Measurements from ENCODE around the gene M1AP.

Gene M1AP

DNA sequence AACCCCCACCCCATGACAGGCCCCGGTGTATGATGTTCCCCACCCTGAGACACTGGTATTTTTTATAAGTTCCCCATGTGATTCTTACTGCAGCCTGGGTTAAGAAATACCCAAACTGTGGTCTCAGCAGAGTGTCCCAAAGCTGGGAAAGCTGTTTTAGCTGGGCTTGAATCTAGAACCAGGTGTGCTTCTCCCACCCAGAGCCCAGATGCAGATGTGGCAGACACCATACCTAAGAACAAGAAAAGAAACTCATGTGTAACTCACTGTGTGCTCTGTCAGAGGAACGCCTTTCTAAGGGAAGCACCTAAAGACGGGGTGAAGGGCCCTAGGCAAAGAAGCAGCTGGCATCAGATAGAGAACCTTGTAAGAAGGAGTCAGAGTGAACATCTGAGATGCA, 69.7 kb downstream of the M1AP start:
- no peaks in the 10 kb centered on the region for H3K9me2 ChIP-seq (replicated peaks; ENCODE audit: insufficient read depth, low read length)
- H3F3A ChIP-seq (ENCODE audit: insufficient read depth, low read length), result peaks cover 9% of the 10 kb centered on the region
- no peaks in the 10 kb centered on the region for H4K20me1 ChIP-seq (ENCODE audit: insufficient read depth, low read length)
- no peaks in the 10 kb centered on the region for H3K36me3 ChIP-seq (replicated peaks; ENCODE audit: insufficient read depth, low read length)
- no peak overlapping the region for H3K4me3 ChIP-seq (ENCODE audit: low read length)
- H3K27me3 ChIP-seq (replicated peaks; ENCODE audit: insufficient read depth, low read length), result no peaks in the 10 kb centered on the region
- DNase-seq, result no peak
- peaks cover 9% of the 10 kb centered on the region for H3K4me1 ChIP-seq (ENCODE audit: low read length)
- no peak overlapping the region for H2AFZ ChIP-seq (ENCODE audit: low read length)
- H3K9ac ChIP-seq (ENCODE audit: low read length), result no peak overlapping the region
- no peak overlapping the region for H3K4me2 ChIP-seq (ENCODE audit: low read depth, low read length)
- H3K9me3 ChIP-seq (replicated peaks; ENCODE audit: insufficient read depth, low read length), result no peaks in the 10 kb centered on the region
- TF ChIP-seq, protein P1, sequence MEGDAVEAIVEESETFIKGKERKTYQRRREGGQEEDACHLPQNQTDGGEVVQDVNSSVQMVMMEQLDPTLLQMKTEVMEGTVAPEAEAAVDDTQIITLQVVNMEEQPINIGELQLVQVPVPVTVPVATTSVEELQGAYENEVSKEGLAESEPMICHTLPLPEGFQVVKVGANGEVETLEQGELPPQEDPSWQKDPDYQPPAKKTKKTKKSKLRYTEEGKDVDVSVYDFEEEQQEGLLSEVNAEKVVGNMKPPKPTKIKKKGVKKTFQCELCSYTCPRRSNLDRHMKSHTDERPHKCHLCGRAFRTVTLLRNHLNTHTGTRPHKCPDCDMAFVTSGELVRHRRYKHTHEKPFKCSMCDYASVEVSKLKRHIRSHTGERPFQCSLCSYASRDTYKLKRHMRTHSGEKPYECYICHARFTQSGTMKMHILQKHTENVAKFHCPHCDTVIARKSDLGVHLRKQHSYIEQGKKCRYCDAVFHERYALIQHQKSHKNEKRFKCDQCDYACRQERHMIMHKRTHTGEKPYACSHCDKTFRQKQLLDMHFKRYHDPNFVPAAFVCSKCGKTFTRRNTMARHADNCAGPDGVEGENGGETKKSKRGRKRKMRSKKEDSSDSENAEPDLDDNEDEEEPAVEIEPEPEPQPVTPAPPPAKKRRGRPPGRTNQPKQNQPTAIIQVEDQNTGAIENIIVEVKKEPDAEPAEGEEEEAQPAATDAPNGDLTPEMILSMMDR (IDR thresholded peaks at IDR 0.05; ENCODE audit: low read length), result no peak
- TF ChIP-seq EZH2phosphoT487 (IDR thresholded peaks at IDR 0.05; ENCODE audit: low read length), result no peak
- no peak for TF ChIP-seq EZH2 (optimal IDR thresholded peaks at IDR 0.05; ENCODE audit: low read depth, low read length)
- H3K79me2 ChIP-seq (ENCODE audit: low read length), result no peaks in the 10 kb centered on the region
- H3K27ac ChIP-seq (ENCODE audit: low read length), result no peak overlapping the region

GRCh38 chr2:74577448-74577847, 70.7 kb downstream of the M1AP start:
- TF ChIP-seq EZH2phosphoT487 (IDR thresholded peaks at IDR 0.05; ENCODE audit: low read length), result no peak
- no peak for TF ChIP-seq EZH2 (optimal IDR thresholded peaks at IDR 0.05; ENCODE audit: low read depth, low read length)
- TF ChIP-seq, protein P1 (IDR thresholded peaks at IDR 0.05; ENCODE audit: low read length), result no peak
- Histone ChIP-seq H3K9me3 (replicated peaks; ENCODE audit: insufficient read depth, low read length) (no peaks in the 10 kb centered on the region), H4K20me1 (ENCODE audit: insufficient read depth, low read length) (no peaks in the 10 kb centered on the region), H3F3A (ENCODE audit: insufficient read depth, low read length) (peaks cover 10% of the 10 kb centered on the region), H3K36me3 (replicated peaks; ENCODE audit: insufficient read depth, low read length) (no peaks in the 10 kb centered on the region), H3K27ac (ENCODE audit: low read length) (no peak overlapping the region), H3K9ac (ENCODE audit: low read length) (no peak overlapping the region), H3K4me3 (ENCODE audit: low read length) (no peak overlapping the region), H3K4me1 (ENCODE audit: low read length) (peaks cover 9% of the 10 kb centered on the region), H3K79me2 (ENCODE audit: low read length) (no peaks in the 10 kb centered on the region), H3K9me2 (replicated peaks; ENCODE audit: insufficient read depth, low read length) (no peaks in the 10 kb centered on the region), H3K27me3 (replicated peaks; ENCODE audit: insufficient read depth, low read length) (no peaks in the 10 kb centered on the region), H3K4me2 (ENCODE audit: low read depth, low read length) (no peak overlapping the region), H2AFZ (ENCODE audit: low read length) (no peak overlapping the region)
- no peak for DNase-seq

DNA sequence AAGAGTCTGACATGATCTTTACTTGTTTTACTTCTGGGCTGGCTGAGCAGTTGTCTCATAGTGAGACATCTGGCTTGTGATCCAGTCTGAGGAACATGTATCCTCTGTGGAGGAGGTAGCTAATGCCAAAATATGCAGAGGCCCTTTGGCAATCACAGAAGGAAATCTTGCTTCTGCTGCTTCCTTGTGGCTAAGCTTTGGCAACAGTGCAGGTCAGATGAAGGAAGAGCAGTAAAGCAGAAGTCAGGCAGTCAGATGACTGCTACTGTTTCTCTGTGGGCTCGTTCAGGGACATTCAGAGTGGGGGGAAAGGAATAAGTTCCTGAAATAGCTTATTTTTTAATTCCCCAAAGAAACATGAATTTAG, 71.3 kb downstream of the M1AP start:
- peaks cover 9% of the 10 kb centered on the region for H3K4me1 ChIP-seq (ENCODE audit: low read length)
- no peak overlapping the region for H3K4me2 ChIP-seq (ENCODE audit: low read depth, low read length)
- H3F3A ChIP-seq (ENCODE audit: insufficient read depth, low read length), result peaks cover 10% of the 10 kb centered on the region
- H2AFZ ChIP-seq (ENCODE audit: low read length), result no peak overlapping the region
- H3K27ac ChIP-seq (ENCODE audit: low read length), result no peak overlapping the region
- TF ChIP-seq, protein P1 (IDR thresholded peaks at IDR 0.05; ENCODE audit: low read length), result no peak
- TF ChIP-seq EZH2 (optimal IDR thresholded peaks at IDR 0.05; ENCODE audit: low read depth, low read length) (no peak), EZH2phosphoT487 (IDR thresholded peaks at IDR 0.05; ENCODE audit: low read length) (no peak)
- H3K9me3 ChIP-seq (replicated peaks; ENCODE audit: insufficient read depth, low read length), result no peaks in the 10 kb centered on the region
- no peaks in the 10 kb centered on the region for H4K20me1 ChIP-seq (ENCODE audit: insufficient read depth, low read length)
- no peaks in the 10 kb centered on the region for H3K9me2 ChIP-seq (replicated peaks; ENCODE audit: insufficient read depth, low read length)
- no peak overlapping the region for H3K4me3 ChIP-seq (ENCODE audit: low read length)
- no peaks in the 10 kb centered on the region for H3K27me3 ChIP-seq (replicated peaks; ENCODE audit: insufficient read depth, low read length)
- no peaks in the 10 kb centered on the region for H3K36me3 ChIP-seq (replicated peaks; ENCODE audit: insufficient read depth, low read length)
- H3K9ac ChIP-seq (ENCODE audit: low read length), result no peak overlapping the region
- H3K79me2 ChIP-seq (ENCODE audit: low read length), result no peaks in the 10 kb centered on the region
- DNase-seq, result no peak

Data from MM.1S (cell line).